NCI-H1417 (cell line): ENCODE results near the gene FAR2.
"Not testable (repeated sequence)": the region's sequence is repeated elsewhere in the genome, so short reads cannot be mapped to it uniquely, and the experiment has no call there.

Experiments used
- DNase-seq, 3 experiments: peaks; one replicate each; lab custom pipeline; 2025; lab: John Stamatoyannopoulos, UW

Gene FAR2

DNA sequence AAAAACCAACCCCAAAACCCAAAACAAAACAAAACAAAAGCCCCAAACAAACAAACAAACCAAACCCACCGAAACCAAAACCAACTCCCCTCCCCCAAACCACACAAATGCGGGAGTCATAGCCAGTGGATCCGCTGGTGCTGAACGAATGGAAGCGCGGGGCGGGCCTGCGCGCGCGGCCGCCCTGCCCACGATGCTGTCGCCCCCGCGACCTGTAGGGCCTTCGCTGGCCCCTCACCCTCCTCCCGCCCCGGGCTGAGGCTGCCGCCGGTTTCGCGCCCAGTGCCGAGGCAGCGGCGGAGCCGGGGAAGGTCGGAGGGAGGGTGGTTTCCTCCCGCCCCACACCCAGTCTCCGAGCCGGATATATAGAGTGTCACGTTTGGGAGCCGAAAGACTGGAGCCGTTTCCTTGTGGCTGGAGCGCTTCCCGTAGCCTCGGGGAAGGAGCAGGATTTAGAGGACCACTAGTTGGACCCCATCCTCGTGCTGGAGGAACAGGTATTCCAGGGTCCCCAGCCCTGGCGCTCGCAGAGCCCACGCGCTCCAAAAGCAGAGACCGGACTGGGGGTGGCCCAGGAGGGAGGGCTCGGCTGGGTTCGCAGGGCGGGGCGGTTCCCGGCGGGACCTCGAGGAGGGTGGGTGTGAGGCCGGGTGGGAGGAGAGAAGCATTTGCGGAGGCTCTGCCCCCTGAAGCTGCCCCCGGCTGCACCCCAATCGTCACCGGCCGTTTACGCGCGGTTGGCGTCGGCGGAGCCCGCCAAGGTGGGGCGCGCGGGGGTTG, at the start of gene FAR2:
Gene FAR2 (plus strand): TSS at position 368 of the 780 bp plus-strand sequence. CDS start 121,172 bp downstream, outside the sequence.
- DNase-seq: peak in 1 of 3 experiments; percentile 63

GRCh38 chr12:29102741-29103140, 46.3 kb upstream of the FAR2 start:
- no peak for DNase-seq

DNA sequence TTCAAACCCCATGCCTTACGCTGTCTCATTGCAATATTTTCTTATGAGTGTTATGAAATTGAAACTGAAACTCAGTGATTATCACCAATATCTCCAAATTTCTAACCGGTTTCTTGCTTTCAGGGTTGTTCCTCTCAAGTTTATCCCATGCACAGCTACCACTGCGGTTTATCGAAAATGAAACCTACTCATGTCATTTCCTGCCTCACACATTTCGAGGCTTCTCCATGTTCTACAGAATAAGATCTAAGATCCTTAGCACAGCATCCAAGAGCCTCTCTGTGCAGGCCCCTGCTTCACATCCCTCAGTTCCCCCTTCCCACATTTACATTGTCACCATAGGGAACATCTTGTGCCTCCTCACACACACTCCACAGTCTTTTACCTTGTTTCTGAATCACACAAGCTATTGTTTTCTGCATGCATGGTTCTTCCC, 45.5 kb upstream of the FAR2 start:
- no peak for DNase-seq

DNA sequence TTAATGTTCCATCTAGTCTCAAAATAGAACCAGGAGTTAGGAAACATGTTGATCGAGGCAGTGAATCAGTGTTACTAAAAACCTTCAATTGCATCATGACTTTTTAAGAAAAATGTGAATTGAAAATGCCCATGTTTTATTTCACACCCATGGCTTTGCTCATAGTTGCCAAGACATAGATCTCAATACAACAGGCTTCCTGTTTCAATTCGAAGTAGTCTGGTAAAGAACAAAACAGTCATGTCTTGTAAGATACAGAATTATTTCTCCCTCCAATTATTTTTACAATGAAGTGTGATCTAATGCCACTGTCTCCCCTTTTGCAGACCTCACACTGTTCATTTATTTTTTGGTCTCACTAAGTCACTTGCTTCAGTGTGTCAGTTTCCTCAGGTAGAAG, 44.6 kb upstream of the FAR2 start:
- no peak for DNase-seq

DNA sequence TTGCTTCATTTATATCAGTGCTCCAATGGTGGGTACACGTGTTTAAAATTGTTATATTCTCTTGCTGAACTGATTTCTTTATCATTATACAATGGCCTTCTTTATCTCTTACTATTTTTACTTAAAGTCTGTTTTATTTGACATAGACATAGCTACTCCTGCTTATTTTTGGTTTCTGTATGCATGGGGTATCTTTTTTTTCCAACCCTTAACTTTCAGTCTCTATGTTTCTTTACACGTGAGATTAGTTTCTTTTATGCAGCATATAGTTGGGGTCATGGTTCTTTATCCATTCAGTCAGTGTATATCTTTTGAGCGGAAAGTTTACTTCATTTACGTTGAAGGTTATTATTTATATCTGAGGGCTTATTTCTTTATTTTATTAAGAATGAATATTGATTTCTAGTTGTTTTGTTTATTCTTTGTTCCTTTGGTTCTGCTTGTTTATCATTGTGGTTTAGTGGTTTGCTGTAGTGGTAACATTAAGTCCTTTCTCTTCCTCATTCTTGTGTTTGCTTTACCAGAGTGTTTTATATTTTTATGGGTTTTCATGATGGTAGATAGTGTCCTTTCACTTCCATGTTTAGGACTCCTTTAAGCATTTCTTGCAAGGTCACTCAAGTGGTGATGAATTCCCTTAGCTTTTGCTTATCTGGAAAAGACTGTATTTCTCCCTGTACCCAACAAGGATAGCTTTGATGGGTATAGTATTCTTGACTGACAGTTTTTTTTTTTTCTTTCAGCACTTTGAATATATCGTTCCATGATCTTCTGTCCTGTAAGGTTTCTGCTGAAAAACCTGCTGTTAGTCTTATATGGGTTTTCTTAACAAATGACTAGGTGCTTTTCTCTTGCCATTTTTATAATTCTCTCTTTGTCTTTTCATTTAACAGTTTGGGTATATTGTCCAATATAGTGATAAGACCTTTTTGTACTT, 38.3 kb upstream of the FAR2 start:
- DNase-seq: no peak

DNA sequence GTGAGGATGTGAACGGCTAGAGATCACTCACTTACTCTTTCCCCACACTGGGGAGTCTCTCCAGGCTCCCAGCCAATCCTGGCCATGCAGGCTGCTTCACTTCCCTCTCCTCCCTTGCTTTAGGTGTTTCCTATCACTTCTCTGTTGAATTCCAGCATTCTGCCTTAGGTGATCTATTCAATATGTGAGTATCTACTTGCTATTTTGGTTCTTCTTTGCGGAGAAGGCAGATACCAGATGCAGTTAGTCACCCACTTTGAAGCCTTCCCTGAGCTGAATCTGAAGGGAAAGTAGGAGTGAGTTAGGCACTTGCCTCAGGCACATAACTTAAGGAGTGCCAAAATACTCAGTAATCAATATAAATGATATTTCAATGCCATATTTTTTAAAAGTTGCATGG, 36.0 kb upstream of the FAR2 start:
- DNase-seq: no peak

- no peak for DNase-seq
Observed at GRCh38 chr12:29116414-29116813, 32.7 kb upstream of the FAR2 start.

GRCh38 chr12:29131539-29131938, 17.5 kb upstream of the FAR2 start:
- DNase-seq: no peak

- no peak for DNase-seq
Observed at GRCh38 chr12:29132316-29132715, 16.8 kb upstream of the FAR2 start.

DNA sequence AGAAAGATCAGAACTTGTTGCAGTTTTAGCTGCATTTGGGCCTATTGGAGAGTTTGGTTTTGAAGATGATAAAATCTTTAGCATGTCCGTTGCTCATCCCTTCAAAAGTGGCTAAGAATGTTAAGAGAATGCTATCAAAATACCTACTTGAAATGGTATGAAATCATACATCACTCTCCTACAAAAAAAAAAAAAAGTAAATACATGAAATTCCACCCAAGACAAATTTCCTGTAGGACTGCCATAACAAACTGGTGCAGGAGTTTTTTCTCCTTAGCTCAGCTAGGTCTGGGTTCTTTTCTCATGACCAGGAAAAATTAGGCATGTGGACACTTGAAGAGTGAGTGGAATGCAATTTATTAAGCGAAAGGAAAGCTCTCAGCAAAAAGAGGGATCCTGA, 15.9 kb upstream of the FAR2 start:
- no peak for DNase-seq

DNA sequence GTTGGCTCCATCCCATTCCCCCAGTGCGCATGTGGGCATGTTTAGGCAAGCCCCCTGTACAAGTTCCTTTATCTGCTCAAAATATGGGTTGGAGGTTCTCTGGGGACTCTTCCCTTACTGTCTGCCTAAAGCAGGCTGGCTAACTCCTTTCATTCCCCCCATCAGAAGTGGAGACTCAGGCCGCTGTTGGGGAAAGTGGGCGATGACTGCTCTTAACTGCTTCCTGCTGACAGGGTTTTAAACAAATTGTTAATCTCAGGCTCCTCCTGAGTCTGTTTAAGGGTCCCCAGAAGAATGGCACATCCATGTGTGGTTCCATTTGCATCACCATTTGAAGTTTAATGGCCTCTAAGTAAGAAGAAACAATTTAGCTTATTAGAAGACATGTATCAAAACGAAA, 15.4 kb upstream of the FAR2 start:
- DNase-seq: no peak

DNA sequence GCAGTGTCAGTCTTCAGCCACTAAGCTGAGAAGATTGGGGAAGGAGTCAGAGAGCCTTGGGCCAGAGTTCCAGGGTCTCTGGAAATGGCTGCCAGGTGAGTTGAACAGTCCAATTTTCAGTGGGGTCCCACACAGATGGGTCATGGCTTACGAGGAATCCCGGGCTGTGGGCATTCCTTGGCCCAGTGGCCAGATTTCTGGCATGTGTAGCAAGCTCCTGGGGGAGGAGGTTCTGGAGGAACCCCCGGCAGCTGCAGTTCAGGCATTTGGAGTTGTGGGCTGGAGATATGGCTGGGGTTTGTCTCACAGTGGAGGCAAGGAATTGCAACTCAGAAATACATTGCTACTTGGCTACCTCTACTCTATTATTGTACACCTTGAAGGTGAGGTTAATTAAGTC, 10.8 kb upstream of the FAR2 start:
- DNase-seq: not testable (repeated sequence)

GRCh38 chr12:29138855-29139254, 10.2 kb upstream of the FAR2 start:
- DNase-seq: not testable (repeated sequence)

DNA sequence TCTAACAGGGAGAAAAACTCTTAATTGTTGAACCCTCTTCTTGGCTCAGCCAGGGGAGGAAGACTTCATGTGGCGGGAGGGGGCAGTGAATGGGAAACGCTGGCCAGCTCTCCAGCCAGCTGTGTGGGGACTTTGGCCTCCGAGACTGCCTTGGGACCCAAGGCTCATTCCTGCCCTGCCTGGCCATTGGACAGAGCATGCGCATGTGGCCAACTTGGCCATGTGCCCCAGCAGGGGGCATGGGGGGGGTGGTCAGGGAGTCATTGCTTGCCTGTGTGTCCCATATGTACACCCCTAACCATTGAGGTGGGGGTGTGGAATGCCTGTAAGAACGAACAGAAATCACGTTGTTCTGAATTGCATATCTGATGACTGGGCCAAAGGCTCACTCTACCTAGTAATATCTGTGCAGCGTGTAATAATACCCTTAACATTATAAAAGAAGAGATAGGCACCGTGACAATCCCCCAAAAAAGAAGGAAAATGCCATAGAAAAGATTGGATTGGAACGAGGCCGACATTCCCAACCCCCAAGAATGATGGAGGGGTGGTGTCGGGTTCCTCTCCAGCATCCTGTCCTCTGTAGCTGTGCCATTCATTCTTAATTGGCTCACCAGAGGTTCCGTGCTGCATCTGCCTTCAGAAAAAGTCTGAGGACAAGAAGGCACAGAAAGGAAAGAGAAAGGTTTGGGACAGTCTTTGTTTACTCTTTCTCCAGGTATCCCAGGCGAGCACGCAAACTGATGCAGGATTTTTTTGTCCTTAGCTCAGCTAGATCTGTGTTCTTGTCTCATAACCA, 3.5 kb upstream of the FAR2 start:
- DNase-seq: no peak

GRCh38 chr12:29146196-29146595, 2.9 kb upstream of the FAR2 start:
- no peak for DNase-seq

DNA sequence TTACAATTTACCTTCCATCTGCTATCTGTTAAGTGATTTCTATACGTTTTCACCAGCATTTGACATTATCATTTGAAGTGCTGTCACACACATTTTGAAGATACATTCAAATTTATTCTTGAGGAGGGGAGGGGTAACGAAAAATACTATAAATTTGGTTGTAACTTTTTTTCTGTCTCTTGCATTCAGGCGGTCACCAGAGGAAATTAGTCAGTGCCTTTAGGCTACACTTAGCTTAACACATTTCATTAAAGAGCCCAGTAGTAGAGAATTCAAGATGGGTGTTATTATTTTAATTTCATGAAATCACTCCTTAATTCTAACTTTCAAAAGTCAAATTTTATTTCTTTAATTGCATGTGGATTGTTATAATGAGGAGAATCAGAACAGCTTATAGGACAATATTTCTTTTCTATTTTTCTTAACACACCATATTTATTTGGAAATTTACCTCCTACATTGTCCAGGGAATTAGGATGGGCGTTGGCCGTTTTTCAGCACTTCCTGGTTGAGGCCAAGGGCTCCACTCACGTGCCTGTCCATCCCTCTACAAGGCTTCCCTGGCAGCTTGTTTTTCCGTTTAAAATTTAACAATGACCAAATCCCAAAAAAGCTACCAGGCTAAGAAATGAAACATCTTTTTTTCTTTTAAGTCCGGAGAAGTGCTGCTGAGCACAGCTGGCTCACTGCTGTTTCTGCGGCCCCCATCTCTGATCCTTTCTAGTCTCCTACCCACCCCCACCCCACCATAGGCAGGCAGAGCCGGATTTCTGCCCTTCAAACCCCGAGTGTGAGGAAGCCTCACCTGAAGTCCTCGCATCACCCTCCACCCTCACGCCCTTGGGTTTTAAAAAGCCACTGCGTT, 1.1 kb upstream of the FAR2 start:
- no peak for DNase-seq

DNA sequence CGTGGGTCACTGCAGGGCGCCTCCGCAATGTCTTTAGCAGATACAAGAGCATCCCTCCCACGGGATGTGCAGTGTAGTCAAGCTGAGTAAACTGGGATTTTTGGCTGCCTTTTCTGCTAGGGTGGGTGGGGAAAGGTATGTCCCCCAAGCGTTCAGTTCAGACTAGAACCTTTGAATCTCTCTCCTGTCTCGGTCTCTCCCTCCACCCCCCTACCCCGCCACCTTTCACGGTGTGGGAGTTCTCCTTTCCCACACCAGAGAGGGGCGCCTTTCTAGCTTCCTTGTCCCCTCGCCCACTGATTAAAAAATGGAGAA, 525 bp upstream of the FAR2 start:
- no peak for DNase-seq

DNA sequence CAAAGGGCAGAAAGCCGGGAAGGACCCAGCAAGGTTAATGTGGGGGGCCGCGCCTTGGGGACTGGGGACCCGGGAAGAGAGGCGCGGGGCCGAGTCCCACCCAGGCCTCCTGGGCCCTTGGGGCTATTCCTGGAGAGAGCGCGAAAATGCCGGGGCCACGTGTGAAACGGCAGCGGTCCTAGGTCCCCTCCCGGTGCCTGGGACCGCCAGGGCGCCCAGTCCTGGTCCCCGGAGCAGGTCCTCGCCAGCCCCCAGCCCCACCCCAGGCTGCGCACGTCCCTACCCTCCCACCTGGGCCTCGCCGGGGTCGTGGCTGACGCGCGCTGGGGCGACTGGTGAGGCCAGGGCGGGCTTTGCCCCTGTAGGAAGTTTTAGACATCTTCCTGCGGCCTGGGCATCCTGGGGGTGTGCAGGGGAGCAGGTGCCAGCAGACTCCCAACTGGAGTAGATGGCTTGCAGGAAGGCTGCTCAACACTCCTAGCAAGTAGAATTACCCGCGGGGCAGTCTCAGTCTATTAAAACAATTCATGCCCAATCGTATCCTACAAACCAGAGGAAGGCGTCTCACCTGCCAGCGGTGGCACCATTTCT, 708 bp downstream of the FAR2 start:
- DNase-seq: peak in 1 of 3 experiments; percentile 45

DNA sequence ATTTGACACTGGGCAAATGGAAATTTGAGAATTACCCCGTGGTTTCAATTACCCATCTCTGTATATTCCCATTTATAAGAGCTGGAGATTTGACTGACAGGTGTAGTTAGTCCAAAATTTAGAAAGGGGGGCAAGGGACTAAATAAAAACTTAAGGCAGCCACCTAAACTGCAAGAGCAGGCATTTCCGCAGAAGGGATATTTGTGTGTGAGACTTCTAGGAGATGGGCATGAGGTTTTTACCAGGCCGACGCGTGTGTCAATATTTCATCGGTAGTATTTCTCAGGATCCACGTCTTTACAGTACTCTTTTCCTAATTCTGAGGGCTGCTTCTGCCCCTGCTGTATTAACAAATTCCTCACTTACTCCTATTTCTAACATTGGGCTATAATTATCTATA, 1.4 kb downstream of the FAR2 start:
- no peak for DNase-seq

- DNase-seq: no peak
Observed at GRCh38 chr12:29152223-29152868, 3.3 kb downstream of the FAR2 start.
